Spleen (tissue), 7 donors: ENCODE results near the gene RNF224.

Experiments
- CTCF ChIP-seq, 11 experiments: fragments of 200-600 bp in 7 of 11; fragments of 450-650 bp in 4 of 11; sonication (generic) in 4 of 11; IDR thresholded peaks in 8 of 11; conservative IDR thresholded peaks in 3 of 11; 1 replicate in 7 of 11; 2 replicates in 4 of 11; pipeline versions ENCODE4 v1.4.0 to v1.8.0; 2016 to 2021; ENCODE audit warnings: antibody characterized with exemption in 11 of 11, inconsistent platforms in 4 of 11, mild to moderate bottlenecking in 1 of 11
- POLR2A ChIP-seq, 3 donors: fragments of 450-650 bp; IDR thresholded peaks; one replicate each; pipeline ENCODE4 v1.5.1; 2017; ENCODE audit warnings: antibody characterized with exemption in 3 of 3, mild to moderate bottlenecking in 1 of 3
- donor health status: DM: no; HTN: no; CAD: no; lungs with moderate emphysema.
- donor health status: DM: no; HTN: no; CAD: no.
- donor health status: DM: no; HTN: no; CAD: no.

GRCh38 chr9:137192859-137193258 lies 34.4 kb upstream of the RNF224 start:
- TF ChIP-seq CTCF (IDR thresholded peaks at IDR 0.05 in 8 of 11, conservative IDR thresholded peaks at IDR 0.05 in 3 of 11) (no peak), POLR2A (IDR thresholded peaks at IDR 0.05) (no peak)
